HPDE6-E6E7 (cell line): ENCODE measurements around the gene GYS1.
"Not testable (repeated sequence)": the region's sequence is repeated elsewhere in the genome, so short reads cannot be mapped to it uniquely, and the experiment has no call there.

Source experiments
- DNase-seq: peaks from one replicate; pipeline ENCODE4 v3.0.0; 2011; ENCODE audit warnings: missing footprints; ENCODE audit errors: extremely low spot score

Gene GYS1

DNA sequence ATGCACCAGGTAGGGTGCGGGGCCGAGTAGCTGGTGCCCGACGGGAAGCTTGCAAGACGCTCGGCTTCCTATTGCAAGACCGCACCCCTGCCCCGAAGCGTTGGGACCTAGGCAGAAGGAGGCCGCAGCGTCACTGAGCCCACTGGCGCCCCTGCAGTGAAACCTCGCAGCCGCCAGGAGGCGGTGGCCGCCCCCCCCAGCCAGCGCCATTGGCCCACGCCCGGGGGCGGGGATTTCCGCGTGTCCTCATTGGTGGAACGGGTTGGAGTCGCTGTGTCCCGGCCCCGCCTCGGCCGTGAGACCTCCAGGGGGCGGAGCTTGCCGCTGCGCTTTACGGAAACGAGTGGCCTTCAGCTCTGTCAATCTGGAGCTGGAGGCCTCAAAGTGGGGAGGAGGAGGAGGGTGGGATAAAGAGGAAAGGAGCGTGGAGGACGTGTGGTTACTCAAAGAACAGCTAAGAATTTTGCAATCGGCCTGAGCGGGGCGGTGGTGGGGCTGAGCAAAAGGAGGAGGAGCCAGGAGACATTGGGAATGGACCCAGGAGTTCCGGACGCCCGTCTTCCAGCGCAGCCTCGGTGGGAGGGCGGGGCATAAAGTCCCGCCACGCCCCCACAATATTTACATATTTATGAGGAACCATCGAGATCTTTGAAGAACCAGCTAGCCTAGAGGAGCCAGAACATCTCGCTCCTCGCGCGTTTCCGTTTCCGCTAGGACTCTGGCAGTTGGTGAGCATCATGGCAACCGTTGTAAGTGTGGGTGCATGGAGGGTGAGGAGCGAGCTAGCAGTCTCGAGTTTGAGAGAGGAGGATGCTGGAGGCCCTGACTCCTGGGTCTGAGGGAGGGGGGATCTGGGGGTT is at the start of gene GYS1, which contains the start of gene RUVBL2:
Gene GYS1 (minus strand): TSS at position 135 of the 860 bp plus-strand sequence. CDS start 197 bp downstream, outside the sequence.
Gene RUVBL2 (plus strand): TSS at position 713 of the 860 bp plus-strand sequence. CDS start 25 bp downstream, at position 738.
- peak; percentile 100 for DNase-seq

DNA sequence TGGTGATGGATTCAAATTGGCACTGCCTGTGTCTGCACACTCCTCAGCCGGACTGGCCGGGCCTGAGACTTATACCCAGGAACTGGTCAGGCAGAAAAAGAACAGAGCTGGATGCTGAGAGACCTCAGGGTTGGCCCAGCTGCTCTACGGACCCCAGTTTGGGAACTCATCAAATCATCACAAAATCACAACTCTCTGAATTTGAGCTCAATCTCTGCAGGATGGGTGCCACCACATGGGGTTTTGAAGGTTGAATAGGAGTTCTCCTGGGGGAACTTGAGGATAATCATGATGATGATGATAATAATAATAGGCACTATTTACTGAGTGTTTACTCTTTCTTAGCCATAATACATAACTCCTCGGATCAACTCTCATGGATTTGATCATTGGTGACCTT is 49.6 kb upstream of the GYS1 start:
- not testable (repeated sequence) for DNase-seq

DNA sequence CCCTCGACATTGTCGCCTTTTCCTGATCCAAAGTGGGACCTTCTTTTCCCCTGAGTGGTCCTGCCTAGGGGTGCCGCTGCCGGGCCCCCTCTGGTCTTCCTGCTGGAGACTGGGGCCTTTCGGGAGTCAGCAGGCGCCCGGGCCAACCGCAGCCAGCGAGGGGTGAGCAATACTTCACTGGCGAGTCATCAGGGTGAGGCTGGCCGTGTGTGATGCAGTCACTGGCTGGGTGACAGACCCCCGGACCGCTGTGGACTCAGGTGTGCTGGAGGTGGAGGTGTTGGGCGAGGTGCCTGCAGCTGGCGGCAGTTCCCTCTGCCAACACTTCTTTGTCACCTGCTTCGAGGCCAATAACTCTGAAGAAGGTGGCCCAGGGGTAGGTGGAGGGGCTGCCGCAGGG is 49.1 kb upstream of the GYS1 start:
- DNase-seq, result no peak

DNA sequence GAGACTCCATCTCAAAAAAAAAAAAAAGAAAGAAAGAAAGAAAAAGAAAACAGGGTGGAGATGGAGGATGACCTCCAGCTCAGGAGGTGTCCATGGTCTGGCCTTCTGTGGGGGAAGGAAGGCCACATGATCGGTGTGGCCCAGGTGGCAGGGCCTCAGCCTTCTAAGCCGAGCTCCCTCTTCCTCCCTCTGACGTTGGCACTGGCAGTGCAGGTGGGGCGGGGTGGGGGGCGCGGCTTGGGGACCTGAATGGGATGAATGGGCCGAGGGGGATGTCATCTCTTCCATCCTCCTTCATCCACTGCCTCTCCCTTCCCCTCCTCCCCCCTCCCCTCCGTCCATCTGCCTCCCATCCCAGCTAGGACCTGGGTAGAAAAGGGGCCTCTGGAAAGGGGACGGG is 46.6 kb upstream of the GYS1 start:
- not testable (repeated sequence) for DNase-seq

DNA sequence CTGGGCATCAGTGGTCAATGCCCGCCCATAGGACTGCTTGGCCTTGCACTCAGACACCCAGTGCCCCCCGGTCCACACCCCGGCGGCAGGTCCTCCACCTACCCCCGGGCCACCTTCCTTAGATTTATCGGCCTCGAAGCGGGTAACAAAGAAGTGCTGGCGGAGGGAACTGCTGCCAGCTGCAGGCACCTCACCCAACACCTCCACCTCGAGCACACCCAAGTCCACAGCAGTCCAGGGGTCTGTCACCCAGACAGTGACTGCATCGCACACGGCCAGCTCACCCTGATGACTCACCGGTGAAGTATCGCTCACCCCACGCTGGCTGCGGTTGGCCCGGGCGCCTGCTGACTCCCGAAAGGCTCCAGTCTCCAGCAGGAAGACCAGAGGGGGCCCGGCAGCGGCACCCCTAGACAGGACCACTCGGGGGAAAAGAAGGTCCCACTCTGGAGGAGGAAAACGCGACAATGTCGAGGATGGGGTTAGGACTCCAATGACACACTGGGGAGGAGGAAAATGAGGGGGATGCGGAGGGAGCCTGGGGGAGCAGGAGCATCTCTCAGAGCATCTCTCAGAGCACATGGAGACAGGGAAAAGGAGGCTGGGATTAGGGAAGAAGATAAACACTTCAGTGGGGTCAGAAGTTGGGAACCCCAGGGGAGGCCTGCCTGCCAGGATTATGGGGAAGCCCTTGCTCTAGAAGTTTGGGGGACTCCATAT is 45.6 kb upstream of the GYS1 start:
- not testable (repeated sequence) for DNase-seq

DNA sequence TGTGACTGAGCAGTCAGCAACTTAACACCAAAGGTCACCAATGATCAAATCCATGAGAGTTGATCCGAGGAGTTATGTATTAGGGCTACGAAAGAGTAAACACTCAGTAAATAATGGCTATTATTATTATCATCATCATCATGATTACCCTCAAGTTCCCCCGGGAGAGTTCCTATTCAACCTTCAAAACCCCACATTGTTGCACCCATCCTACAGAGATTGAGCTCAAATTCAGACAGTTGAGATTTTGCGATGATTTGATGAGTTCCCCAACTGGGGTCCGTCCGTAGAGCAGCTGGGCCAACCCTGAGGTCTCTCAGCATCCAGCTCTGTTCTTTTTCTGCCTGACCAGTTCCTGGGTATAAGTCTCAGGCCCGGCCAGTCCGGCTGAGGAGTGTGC is 45.0 kb upstream of the GYS1 start:
- not testable (repeated sequence) for DNase-seq

DNA sequence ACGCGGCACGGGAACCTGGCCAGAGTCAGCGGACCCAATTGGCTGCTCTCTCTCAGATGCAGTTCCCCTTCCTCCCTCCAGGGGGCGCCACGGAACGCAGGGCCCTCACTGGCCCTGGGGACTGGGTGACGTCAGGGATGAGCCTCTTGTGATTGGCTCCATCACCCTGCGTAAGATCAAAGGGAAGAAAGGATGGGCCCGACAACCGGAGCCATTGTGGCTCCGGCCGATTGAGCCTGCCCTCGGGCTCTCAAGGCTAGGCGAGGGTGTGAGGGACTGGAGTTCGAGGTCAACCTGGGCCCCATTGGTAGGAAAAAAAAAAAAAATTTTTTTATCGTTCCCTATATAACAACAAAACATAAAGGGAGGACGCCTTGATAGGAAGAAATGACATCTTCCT is 43.7 kb upstream of the GYS1 start, which contains the start of gene CGB1:
Gene CGB1 (minus strand): TSS at position 81 of the 400 bp plus-strand sequence. CDS start 184 bp downstream, outside the sequence.
- not testable (repeated sequence) for DNase-seq

DNA sequence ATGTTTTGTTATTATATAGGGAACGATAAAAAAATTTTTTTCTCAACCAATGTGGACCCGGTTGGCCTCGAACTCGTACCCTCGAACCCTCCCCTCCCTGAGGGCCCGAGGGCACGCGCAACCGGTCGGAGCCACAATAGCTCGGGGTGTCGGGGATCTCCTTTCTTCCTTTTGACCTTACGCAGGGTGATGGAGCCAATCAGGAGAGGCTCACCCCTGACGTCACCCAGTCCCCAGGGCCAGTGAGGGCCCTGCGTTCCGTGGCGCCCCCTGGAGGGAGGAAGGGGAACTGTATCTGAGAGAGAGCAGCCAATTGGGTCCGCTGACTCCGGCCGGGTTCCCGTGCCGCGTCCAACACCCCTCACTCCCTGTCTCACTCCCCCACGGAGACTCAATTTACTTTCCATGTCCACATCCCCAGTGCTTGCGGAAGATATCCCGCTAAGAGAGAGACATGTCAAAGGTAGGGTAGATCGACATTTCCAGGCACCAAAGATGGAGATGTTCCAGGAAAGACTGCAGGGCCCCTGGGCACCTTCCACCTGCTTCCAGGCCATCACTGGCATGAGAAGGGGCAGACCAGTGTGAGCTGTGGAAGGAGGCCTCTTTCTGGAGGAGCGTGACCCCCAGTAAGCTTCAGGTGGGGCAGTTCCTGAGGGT is 38.7 kb upstream of the GYS1 start, which contains the start of gene CGB2:
Gene CGB2 (plus strand): TSS at position 249 of the 660 bp plus-strand sequence. CDS start 206 bp downstream, at position 455.
- not testable (repeated sequence) for DNase-seq

DNA sequence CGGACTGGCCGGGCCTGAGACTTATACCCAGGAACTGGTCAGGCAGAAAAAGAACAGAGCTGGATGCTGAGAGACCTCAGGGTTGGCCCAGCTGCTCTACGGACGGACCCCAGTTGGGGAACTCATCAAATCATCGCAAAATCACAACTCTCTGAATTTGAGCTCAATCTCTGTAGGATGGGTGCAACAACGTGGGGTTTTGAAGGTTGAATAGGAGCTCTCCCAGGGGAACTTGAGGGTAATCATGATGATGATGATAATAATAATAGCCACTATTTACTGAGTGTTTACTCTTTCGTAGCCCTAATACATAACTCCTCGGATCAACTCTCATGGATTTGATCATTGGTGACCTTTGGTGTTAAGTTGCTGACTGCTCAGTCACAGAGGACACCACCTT is 37.2 kb upstream of the GYS1 start:
- DNase-seq, result not testable (repeated sequence)

DNA sequence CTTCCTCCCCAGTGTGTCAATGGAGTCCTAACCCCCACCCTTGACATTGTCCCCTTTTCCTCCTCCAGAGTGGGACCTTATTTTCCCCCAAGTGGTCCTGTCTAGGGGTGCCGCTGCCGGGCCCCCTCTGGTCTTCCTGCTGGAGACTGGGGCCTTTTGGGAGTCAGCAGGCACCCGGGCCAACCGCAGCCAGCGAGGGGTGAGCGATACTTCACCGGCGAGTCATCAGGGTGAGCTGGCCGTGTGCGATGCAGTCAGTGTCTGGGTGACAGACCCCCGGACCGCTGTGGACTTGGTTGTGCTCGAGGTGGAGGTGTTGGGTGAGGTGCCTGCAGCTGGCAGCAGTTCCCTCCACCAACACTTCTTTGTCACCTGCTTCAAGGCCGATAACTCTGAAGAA is 36.6 kb upstream of the GYS1 start:
- not testable (repeated sequence) for DNase-seq

DNA sequence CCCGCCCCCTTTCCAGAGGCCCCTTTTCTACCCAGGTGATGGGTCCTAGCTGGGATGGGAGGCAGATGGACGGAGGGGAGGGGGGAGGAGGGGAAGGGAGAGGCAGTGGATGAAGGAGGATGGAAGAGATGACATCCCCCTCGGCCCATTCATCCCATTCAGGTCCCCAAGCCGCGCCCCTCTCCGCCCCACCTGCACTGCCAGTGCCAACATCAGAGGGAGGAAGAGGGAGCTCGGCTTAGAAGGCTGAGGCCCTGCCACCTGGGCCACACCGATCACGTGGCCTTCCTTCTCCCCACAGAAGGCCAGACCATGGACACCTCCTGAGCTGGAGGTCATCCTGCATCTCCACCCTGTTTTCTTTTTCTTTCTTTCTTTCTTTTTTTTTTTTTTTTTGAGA is 35.6 kb upstream of the GYS1 start:
- not testable (repeated sequence) for DNase-seq

DNA sequence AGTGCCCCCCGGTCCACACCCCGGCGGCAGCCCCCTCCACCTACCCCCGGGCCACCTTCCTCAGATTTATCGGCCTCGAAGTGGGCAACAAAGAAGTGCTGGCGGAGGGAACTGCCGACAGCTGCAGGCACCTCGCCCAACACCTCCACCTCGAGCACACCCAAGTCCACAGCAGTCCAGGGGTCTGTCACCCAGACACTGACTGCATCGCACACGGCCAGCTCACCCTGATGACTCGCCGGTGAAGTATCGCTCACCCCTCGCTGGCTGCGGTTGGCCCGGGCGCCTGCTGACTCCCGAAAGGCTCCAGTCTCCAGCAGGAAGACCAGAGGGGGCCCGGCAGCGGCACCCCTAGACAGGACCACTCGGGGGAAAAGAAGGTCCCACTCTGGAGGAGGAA is 32.5 kb upstream of the GYS1 start:
- DNase-seq, result not testable (repeated sequence)

DNA sequence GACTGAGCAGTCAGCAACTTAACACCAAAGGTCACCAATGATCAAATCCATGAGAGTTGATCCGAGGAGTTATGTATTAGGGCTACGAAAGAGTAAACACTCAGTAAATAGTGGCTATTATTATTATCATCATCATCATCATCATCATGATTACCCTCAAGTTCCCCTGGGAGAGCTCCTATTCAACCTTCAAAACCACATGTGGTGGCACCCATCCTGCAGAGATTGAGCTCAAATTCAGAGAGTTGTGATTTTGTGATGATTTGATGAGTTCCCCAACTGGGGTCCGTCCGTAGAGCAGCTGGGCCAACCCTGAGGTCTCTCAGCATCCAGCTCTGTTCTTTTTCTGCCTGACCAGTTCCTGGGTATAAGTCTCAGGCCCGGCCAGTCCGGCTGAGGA is 32.0 kb upstream of the GYS1 start:
- not testable (repeated sequence) for DNase-seq

DNA sequence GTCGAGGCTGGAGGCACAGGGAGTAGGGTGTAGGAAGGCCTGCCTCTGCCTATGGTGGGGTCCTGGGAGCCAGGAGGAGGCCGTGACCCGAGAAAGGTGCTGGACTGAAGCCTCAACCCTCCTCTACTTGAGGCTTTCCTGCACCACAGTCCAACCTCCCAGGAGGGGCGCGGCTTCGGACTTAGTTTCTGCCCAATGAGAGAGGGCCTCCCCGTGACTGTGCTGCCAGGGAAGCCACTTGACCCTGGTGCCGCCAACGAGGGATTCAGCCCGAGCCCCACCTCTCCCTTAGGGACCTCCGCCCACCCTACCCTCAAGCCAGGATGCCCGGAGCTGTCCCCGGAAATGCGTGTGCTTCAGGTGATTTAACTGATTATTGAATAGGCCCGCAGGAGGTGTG is 31.1 kb upstream of the GYS1 start, which contains the start of gene CGB3:
Gene CGB3 (minus strand): TSS at position 101 of the 400 bp plus-strand sequence. CDS start 362 bp downstream, outside the sequence.
- not testable (repeated sequence) for DNase-seq

DNA sequence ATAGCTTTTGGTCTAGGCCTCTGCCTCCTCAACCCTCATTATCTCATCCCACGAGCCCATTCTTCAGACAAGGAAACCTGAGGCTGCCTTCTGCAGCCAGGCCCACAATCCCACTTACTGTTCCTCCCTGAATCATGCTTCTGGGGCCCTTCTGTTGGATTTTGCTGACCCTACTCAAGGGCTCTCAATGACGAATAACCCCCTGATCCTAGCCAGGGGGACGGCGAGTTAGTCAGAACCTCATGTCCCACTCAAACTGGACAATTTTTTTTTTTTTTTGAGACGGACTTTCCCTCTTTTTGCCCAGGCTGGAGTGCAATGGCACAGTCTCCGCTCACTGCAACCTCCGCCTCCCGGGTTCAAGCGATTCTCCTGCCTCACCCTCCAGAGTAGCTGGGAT is 29.0 kb upstream of the GYS1 start:
- no peak for DNase-seq

DNA sequence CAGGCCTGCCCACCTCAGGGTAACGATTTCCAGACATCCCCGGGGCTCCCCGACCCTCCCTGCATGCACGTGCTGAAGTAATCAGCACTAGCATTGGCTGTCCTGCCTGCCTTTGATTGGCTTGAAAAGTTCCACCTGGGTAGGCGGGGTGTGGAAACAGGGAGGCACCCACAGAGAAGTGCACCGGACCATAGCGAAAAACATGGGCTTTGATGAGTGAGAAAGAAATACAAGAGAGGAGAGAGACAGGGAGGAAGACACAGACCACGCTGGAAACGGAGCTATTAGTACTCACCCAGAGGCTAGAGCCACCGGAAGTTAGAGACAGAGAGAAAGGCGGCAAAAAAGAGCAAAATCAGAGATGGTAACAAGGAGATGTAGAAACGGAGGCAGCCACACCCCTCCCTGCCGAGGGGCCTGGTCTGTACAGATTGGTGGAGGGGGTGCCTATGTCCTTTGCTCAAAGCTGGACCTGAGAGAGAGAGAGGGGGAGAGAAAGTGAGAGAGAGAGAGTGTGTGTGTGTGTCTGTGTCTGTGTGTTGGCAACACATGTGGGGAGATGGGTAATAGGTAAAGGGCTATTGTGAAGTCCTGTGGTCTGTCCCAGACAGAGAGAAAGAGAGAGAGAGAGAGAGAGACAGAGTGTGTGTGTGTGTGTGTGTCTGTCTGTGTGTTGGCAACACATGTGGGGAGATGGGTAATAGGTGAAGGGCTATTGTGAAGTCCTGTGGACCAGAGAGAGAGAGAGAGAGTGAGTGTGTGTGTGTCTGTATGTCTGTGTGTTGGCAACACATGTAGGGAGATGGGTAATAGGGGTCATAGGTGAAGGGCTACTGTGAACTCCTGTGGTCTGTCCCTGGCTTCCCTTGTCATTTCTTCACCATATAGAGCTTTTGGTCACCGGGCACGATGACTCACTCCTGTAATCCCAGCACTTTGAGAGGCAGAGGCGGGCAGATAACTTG is 28.1 kb upstream of the GYS1 start:
- DNase-seq, result no peak

DNA sequence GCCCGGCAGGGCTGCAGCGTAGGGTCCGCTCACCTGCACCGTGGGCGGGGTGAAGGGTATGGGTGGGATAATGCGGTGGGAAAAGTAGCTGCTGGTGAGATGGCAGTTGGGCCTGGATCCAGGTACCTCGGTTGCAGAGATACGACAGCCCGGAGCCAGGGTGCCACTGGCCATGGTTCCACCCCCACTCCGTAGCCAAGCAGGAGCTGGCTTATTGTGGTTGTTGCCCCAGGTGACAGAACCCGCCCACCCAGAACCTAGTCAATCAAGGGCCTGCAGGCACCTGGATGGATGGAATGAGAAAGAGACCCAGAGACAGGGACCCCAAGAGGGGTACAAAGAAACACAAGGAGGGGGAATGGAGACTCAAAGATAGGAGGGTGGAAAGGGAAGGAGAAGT is 27.2 kb upstream of the GYS1 start:
- no peak for DNase-seq

DNA sequence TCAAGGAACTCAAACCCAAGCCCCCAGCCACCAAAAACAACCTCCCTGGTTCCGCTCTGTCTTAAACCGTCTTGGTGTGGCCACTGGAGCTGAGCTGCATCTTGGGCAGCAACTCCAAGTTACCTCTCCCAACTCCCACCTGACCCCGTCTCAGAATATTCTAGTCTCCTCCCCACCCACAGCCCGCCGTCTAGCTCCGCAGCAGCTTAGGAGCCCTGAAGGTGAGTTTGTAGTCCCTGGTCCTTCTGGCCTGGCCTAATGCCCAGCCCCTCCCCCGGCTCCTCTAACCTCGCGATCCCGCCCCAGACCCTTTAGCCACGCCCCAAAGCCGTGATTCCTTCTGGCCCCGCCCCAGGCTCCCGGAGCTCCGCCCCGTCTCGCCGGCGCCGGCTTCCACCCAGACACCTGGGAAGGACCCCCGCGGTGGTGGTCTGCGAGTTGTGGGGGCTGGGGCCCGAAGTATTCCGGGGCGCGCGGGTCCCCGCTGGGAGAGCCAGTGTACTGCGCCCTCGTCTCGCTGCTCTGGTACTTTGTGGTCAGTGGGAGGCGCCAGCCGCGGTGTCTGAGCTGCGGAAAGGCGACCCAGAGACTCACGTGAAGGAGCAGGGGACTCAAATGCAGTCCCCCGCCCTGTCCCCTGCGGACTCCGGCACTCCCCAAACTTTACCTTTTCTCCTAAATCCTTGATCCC is 26.3 kb upstream of the GYS1 start:
- DNase-seq, result peak; percentile 49

DNA sequence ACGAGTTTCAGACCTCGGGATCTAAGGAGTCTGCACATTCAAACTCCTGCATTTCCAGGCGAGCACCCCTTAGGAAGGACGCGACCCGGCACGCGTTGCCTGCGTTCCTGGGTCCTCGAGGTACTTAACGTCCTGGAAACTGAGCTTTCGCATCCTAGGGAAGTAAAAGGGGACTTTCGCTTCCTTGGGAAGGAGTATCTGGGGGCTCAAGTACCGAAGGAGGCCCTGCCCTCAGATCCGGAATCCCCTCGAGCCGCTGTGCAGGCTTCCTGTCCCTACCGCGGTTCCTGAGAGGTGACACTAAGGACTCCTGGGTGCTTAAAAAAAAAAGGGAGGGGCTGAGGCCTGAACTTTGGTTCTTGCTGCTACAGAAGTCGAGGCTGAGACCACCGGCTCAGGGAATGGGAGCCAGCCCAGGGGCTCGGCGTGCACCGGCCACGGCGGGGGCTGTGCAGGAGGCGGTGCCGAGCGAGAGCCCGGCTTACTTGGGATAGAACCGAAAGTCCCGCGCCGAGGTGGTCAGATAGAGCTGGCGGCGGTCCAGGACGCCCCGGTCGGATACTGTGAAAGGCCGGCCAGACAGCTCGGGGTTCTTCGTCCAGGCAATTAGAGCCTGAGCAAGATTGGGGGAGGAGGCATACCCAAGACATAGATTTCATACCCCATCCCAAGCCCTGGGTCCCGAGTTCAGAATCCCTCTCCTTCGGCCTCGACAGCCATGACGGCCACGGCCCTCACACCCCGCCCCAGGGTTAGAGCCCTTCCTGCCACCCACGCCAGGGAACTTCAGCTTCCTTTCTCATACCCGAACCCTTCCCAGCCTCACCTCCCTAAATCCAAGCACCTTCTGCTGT is 25.5 kb upstream of the GYS1 start:
- not testable (repeated sequence) for DNase-seq
